Calu3 (cell line): ENCODE measurements around the gene NPHP4. TPM values are rescaled to one million over a fixed set of nuclear protein-coding genes. Genes with fewer than 3 reads are reported as not detected.

ENCODE experiments used
- BruUV-seq: library from RNA; stranded (reverse); fragments of 400-500 nt; replicated peaks from 2 replicates; lab custom pipeline; 2021; lab: Mats Ljungman, UMichigan
- CTCF ChIA-PET: fragments of 300-600 bp; sonication (Branson Sonifier 250); formaldehyde crosslinking; loops from one replicate; lab custom pipeline; 2022; ENCODE audit warnings: antibody characterized with exemption; lab: Charles Lee
- DNase-seq: peaks from one replicate; pipeline ENCODE4 v3.0.0; 2022
- H3K27ac Mint-ChIP-seq: one replicate; pipeline ENCODE4 v1.8.0; 2022; ENCODE audit warnings: mixed read lengths; ENCODE audit not compliant: unreplicated experiment
- H3K27me3 Mint-ChIP-seq: one replicate; pipeline ENCODE4 v1.8.0; 2022; ENCODE audit warnings: mixed read lengths; ENCODE audit not compliant: unreplicated experiment
- H3K36me3 Mint-ChIP-seq: one replicate; pipeline ENCODE4 v1.8.0; 2022; ENCODE audit warnings: mild to moderate bottlenecking, moderate library complexity, mixed read lengths; ENCODE audit not compliant: insufficient read depth, unreplicated experiment
- H3K4me1 Mint-ChIP-seq: one replicate; pipeline ENCODE4 v1.8.0; 2022; ENCODE audit warnings: mild to moderate bottlenecking, low read depth, mixed read lengths; ENCODE audit not compliant: unreplicated experiment
- H3K4me3 Mint-ChIP-seq: one replicate; pipeline ENCODE4 v1.8.0; 2022; ENCODE audit warnings: mild to moderate bottlenecking, low read depth, moderate library complexity, mixed read lengths; ENCODE audit not compliant: unreplicated experiment
- H3K9me3 Mint-ChIP-seq: one replicate; pipeline ENCODE4 v1.8.0; 2022; ENCODE audit warnings: low read depth, mixed read lengths; ENCODE audit not compliant: unreplicated experiment
- intact Hi-C: fragments of 100-400 bp; cut with micrococcal nuclease; formaldehyde crosslinking; loops from one replicate; pipeline ENCODE4 v1.10.0; 2022; ENCODE audit not compliant: unreplicated experiment
- total RNA-seq: library from RNA; stranded (reverse); gene quantifications from 2 replicates; pipeline ENCODE4 v1.2.3, GENCODE V29; 2022
- TF ChIP-seq, protein P1 (sequence below): fragments of 200-600 bp; IDR thresholded peaks from one replicate; pipeline ENCODE4 v1.8.0; 2022; ENCODE audit warnings: antibody characterized with exemption; ENCODE audit not compliant: unreplicated experiment

Gene NPHP4
- total RNA-seq, 1 experiment from 2014 or later = 11.1 TPM

DNA sequence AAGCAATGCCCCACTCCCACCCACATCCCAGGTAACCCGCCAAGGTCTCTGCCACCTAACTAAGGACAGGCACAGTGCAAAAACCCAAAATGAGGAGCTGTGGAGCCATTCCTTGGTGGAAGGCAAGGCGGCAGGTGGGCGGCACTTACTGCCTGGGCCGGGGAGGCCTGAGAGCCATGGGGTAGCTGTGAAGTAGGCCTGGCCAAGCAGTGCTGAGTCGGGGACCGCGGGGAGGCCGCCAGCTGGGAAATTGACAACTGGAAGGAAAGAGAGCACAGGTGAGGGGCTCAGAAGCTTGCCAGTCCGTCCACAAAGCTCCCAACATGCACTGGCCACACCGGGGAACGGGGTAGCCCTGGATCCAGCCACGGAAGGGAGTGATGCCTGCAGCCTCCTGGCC is 85.3 kb downstream of the NPHP4 start:
- Mint-ChIP-seq H3K36me3 (peaks cover 3% of the 10 kb centered on the region), H3K27me3 (no peaks in the 10 kb centered on the region), H3K9me3 (no peaks in the 10 kb centered on the region), H3K27ac (no peak overlapping the region), H3K4me1 (no peaks in the 10 kb centered on the region), H3K4me3 (no peak overlapping the region)
- intact Hi-C loops = no loop called here
- CTCF ChIA-PET = no interaction called here
- no TSS peak for BruUV-seq
- DNase-seq = no peak
- TF ChIP-seq, protein P1, sequence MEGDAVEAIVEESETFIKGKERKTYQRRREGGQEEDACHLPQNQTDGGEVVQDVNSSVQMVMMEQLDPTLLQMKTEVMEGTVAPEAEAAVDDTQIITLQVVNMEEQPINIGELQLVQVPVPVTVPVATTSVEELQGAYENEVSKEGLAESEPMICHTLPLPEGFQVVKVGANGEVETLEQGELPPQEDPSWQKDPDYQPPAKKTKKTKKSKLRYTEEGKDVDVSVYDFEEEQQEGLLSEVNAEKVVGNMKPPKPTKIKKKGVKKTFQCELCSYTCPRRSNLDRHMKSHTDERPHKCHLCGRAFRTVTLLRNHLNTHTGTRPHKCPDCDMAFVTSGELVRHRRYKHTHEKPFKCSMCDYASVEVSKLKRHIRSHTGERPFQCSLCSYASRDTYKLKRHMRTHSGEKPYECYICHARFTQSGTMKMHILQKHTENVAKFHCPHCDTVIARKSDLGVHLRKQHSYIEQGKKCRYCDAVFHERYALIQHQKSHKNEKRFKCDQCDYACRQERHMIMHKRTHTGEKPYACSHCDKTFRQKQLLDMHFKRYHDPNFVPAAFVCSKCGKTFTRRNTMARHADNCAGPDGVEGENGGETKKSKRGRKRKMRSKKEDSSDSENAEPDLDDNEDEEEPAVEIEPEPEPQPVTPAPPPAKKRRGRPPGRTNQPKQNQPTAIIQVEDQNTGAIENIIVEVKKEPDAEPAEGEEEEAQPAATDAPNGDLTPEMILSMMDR = no peak

DNA sequence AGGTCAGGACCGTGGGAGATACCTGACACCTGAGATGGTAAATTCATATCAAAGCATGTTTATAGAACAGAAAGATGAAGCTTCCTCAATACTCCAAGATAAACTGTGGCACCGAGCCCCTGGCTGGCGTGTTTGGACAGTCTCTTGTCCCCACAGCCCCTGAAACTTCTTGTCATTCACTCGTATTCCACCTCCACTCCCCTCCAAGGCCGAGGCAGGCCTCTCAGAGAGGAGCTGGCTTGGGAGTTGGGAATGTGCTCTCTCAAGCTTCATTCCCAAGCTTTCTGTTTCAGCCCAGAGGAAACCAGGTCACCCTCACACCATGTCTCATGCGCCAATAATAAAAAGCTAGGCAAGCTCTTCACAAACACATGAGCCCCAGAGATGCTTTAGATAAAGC is 86.1 kb downstream of the NPHP4 start:
- H3K36me3 Mint-ChIP-seq = no peaks in the 10 kb centered on the region
- CTCF ChIA-PET = interaction anchor here (0.5 kb wide), 1 partner anchor 121 kb away, joined by 4 read pairs; no protein-coding TSS in a partner anchor
- no peaks in the 10 kb centered on the region for H3K4me1 Mint-ChIP-seq
- H3K9me3 Mint-ChIP-seq = no peaks in the 10 kb centered on the region
- H3K27ac Mint-ChIP-seq = no peak overlapping the region
- intact Hi-C loops = no loop called here
- no peak for DNase-seq
- H3K4me3 Mint-ChIP-seq = no peak overlapping the region
- BruUV-seq = no TSS peak
- H3K27me3 Mint-ChIP-seq = no peaks in the 10 kb centered on the region
- TF ChIP-seq, protein P1 = no peak

DNA sequence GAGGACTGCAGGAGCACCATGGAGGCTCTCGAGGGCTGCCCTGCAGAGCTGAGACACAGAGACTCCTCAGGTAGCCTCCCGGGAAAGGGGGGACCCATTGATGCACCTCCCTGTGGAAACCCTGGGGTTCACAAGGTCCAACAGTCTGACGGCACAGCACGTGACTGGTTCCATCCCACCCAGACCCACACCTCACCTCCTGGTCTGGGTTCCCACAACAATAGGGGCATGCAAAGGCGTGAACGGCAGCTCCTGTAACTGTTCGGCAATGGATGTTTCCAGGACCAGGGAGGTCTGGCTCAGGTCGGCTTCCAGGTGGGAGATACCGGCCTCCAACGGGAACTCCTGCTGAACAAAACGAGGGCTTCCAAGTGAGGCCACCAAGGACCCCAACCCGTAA is 86.8 kb downstream of the NPHP4 start:
- CTCF ChIA-PET = no interaction called here
- Mint-ChIP-seq H3K9me3 (no peaks in the 10 kb centered on the region), H3K36me3 (no peaks in the 10 kb centered on the region), H3K4me3 (no peak overlapping the region), H3K27me3 (no peaks in the 10 kb centered on the region), H3K27ac (no peak overlapping the region), H3K4me1 (no peaks in the 10 kb centered on the region)
- no TSS peak for BruUV-seq
- intact Hi-C loops = no loop called here
- TF ChIP-seq, protein P1 = no peak
- no peak for DNase-seq

DNA sequence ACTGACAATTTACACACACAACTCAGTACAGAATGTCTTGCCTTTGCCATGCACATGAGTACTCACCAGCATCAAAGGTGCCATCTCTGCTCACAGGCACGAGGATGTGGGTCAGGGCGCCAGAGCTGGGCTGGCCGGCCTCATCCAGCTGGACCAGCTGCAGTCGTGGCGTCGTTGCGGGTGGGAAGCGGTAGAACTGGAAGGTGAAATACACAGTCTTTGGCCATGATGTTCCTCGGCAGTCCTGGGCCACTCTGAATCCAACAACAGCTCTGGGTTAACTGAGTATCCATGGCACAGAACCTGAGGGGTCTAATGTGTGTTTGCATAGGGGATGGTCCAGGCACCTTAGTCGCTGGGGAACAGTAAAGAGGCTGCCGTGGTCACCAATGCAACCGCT is 87.7 kb downstream of the NPHP4 start:
- H3K4me1 Mint-ChIP-seq = no peaks in the 10 kb centered on the region
- H3K27me3 Mint-ChIP-seq = no peaks in the 10 kb centered on the region
- no peaks in the 10 kb centered on the region for H3K36me3 Mint-ChIP-seq
- no TSS peak for BruUV-seq
- no peaks in the 10 kb centered on the region for H3K9me3 Mint-ChIP-seq
- no peak overlapping the region for H3K27ac Mint-ChIP-seq
- no peak overlapping the region for H3K4me3 Mint-ChIP-seq
- CTCF ChIA-PET = no interaction called here
- DNase-seq = no peak
- TF ChIP-seq, protein P1 = no peak
- intact Hi-C loops = no loop called here
